GM13976 (cell line): ENCODE data around the gene CARD19.

ENCODE experiments used
- DNase-seq: peaks from one replicate; pipeline ENCODE4 v3.0.0; 2012; ENCODE audit warnings: low spot score
- CTCF ChIP-seq: IDR thresholded peaks from 2 replicates; pipeline ENCODE4 v1.5.1; 2012; ENCODE audit warnings: borderline replicate concordance, mild to moderate bottlenecking; ENCODE audit not compliant: insufficient read depth; ENCODE audit errors: extremely low read depth, missing control alignments, control extremely low read depth
- in situ Hi-C: fragments of 300-500 bp; cut with MboI; formaldehyde crosslinking; loops from one replicate; pipeline ENCODE4 v1.12.0; 2022; ENCODE audit warnings: low sequenced_read_pairs, mixed read lengths, inconsistent platforms; ENCODE audit not compliant: unreplicated experiment

CARD19 gene

GRCh38 chr9:93132946-93133680 is 37.1 kb downstream of the CARD19 start:
- no peak for TF ChIP-seq CTCF
- in situ Hi-C loops = no loop called here
- no peak for DNase-seq

GRCh38 chr9:93133681-93134014 is 37.6 kb downstream of the CARD19 start:
- in situ Hi-C loops = no loop called here
- peak; percentile 86 for DNase-seq
- no peak for TF ChIP-seq CTCF

- peak; percentile 95 for DNase-seq
- in situ Hi-C loops = no loop called here
- no peak for TF ChIP-seq CTCF
Observed at GRCh38 chr9:93134015-93134739, 38.2 kb downstream of the CARD19 start, which contains the start of gene NINJ1. Gene NINJ1 (minus strand): TSS chr9:93134251. CDS start chr9:93134217, 34 bp downstream.

- TF ChIP-seq CTCF = no peak
- no peak for DNase-seq
- in situ Hi-C loops = no loop called here
Observed at GRCh38 chr9:93134740-93135444, 38.9 kb downstream of the CARD19 start.

- in situ Hi-C loops = no loop called here
- no peak for TF ChIP-seq CTCF
- no peak for DNase-seq
Observed at GRCh38 chr9:93136011-93136440, 40.0 kb downstream of the CARD19 start.

DNA sequence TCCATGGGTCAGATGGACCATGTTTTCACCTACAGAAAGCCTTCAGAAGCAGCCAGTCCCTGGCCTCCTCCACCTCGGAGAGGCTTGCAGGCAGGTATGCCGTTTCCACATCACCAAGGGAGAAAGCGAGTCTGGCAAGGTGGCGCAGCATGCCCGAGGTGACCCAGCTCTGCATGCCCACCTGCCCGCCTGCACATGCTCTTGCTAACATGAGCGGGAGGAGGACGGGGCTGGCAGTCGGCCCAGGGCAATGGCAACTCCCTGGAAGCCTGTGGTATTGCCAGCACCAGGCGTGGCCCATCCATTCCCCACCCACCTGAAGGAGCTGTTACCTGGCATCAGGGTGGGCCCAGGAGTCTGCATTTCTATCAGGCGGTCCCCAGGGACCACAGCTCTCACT is 41.3 kb downstream of the CARD19 start:
- no peak for TF ChIP-seq CTCF
- DNase-seq = no peak
- in situ Hi-C loops = no loop called here
